NCI-H2029 treated with DMSO at 0.1 percent for 48 hours (cell line): ENCODE data around the gene DBH.

Experiments used
- DNase-seq: peaks from one replicate; lab custom pipeline; 2025; lab: John Stamatoyannopoulos, UW

DBH gene

GRCh38 chr9:133635533-133636531, at the start of gene DBH:
DBH (plus strand) TSS chr9:133636363; CDS start chr9:133636372, 9 bp downstream.
- no peak for DNase-seq

GRCh38 chr9:133587051-133587450, 49.1 kb upstream of the DBH start:
- no peak for DNase-seq

GRCh38 chr9:133587466-133587865, 48.7 kb upstream of the DBH start:
- DNase-seq: no peak

GRCh38 chr9:133589454-133590227, 46.5 kb upstream of the DBH start:
- DNase-seq: no peak

GRCh38 chr9:133590231-133590855, 45.8 kb upstream of the DBH start:
- no peak for DNase-seq

- DNase-seq: peak; percentile 45
These were observed 44.9 kb upstream of the DBH start for GRCh38 chr9:133591116-133591910.

- no peak for DNase-seq
These were observed 44.2 kb upstream of the DBH start for GRCh38 chr9:133591985-133592384.

- no peak for DNase-seq
These were observed 43.3 kb upstream of the DBH start for GRCh38 chr9:133592731-133593409.

GRCh38 chr9:133593587-133594253, 42.4 kb upstream of the DBH start:
- DNase-seq: no peak

- no peak for DNase-seq
These were observed 41.9 kb upstream of the DBH start for GRCh38 chr9:133594310-133594709.

- DNase-seq: no peak
These were observed 40.3 kb upstream of the DBH start for GRCh38 chr9:133595910-133596309.

GRCh38 chr9:133597316-133597957, 38.7 kb upstream of the DBH start:
- no peak for DNase-seq

GRCh38 chr9:133598978-133599377, 37.2 kb upstream of the DBH start:
- DNase-seq: no peak

GRCh38 chr9:133599470-133600173, 36.5 kb upstream of the DBH start:
- no peak for DNase-seq

GRCh38 chr9:133600739-133601138, 35.4 kb upstream of the DBH start:
- no peak for DNase-seq

- DNase-seq: no peak
These were observed 34.4 kb upstream of the DBH start for GRCh38 chr9:133601746-133602145.

- DNase-seq: peak; percentile 34
These were observed 33.9 kb upstream of the DBH start for GRCh38 chr9:133602277-133602676.

GRCh38 chr9:133603135-133603927, 32.8 kb upstream of the DBH start:
- peak; percentile 51 for DNase-seq
